OCI-LY7 (cell line): ENCODE measurements around the gene FBXW12. TPM values are rescaled to one million over a fixed set of nuclear protein-coding genes. Genes with fewer than 3 reads are reported as not detected.

Experiments used
- BruUV-seq: library from RNA; stranded (reverse); fragments of 400-500 nt; replicated peaks from 2 replicates; lab custom pipeline; 2021; lab: Mats Ljungman, UMichigan
- CTCF ChIA-PET: fragments of 300-600 bp; sonication (Branson Sonifier 250); formaldehyde crosslinking; loops from one replicate; lab custom pipeline; 2022; ENCODE audit warnings: antibody characterized with exemption; ENCODE audit not compliant: unreplicated experiment; lab: Charles Lee
- POLR2A ChIA-PET: fragments of 300-600 bp; sonication (Branson Sonifier 250); formaldehyde crosslinking; loops from one replicate; lab custom pipeline; 2022; ENCODE audit warnings: antibody characterized with exemption; lab: Charles Lee
- DNase-seq: peaks from one replicate; pipeline ENCODE4 v3.0.0-alpha.2; 2015; ENCODE audit warnings: low spot score
- H2AFZ ChIP-seq: fragments of 200-600 bp; sonication (generic), shearing (Covaris generic); 2 replicates; pipeline ENCODE4 v1.6.1; 2014; ENCODE audit warnings: mild to moderate bottlenecking, antibody characterized with exemption, low read length, moderate library complexity
- H3K27ac ChIP-seq: fragments of 200-600 bp; sonication (generic); 2 replicates; pipeline ENCODE4 v1.5.1; 2014; ENCODE audit warnings: mixed run types, low read depth, mild to moderate bottlenecking, moderate library complexity, low read length, inconsistent platforms; ENCODE audit not compliant: poor library complexity, severe bottlenecking
- H3K36me3 ChIP-seq: fragments of 200-600 bp; sonication (generic); 2 replicates; pipeline ENCODE4 v1.6.1; 2014; ENCODE audit warnings: mild to moderate bottlenecking, antibody characterized with exemption, low read length, moderate library complexity, mixed read lengths; ENCODE audit not compliant: insufficient read depth
- H3K4me1 ChIP-seq: fragments of 200-600 bp; sonication (generic); 2 replicates; pipeline ENCODE4 v1.5.1; 2014; ENCODE audit warnings: mild to moderate bottlenecking, low read length; ENCODE audit not compliant: insufficient read depth, poor library complexity, severe bottlenecking
- H3K4me2 ChIP-seq: fragments of 200-600 bp; sonication (generic); 2 replicates; pipeline ENCODE4 v1.6.1; 2014; ENCODE audit warnings: mild to moderate bottlenecking, low read length
- H3K4me3 ChIP-seq: fragments of 200-600 bp; sonication (generic); 2 replicates; pipeline ENCODE4 v1.5.1; 2014; ENCODE audit warnings: mild to moderate bottlenecking, low read depth, low read length; ENCODE audit not compliant: poor library complexity, severe bottlenecking
- H3K79me2 ChIP-seq: fragments of 200-600 bp; sonication (generic); 2 replicates; pipeline ENCODE4 v1.6.1; 2016; ENCODE audit warnings: low read depth, mild to moderate bottlenecking, low read length, moderate library complexity, mixed read lengths; ENCODE audit not compliant: insufficient read depth
- H3K9me2 ChIP-seq: fragments of 200-600 bp; sonication (generic); 2 replicates; pipeline ENCODE4 v1.6.1; 2016; ENCODE audit warnings: mild to moderate bottlenecking, low read length, mixed read lengths; ENCODE audit not compliant: insufficient read depth
- H3K9me3 ChIP-seq: fragments of 200-600 bp; sonication (generic); 2 replicates; pipeline ENCODE4 v1.6.1; 2014; ENCODE audit warnings: mild to moderate bottlenecking, mixed run types, low read length, mixed read lengths
- H4K20me1 ChIP-seq: fragments of 200-600 bp; sonication (generic); 2 replicates; pipeline ENCODE4 v1.6.1; 2014; ENCODE audit warnings: mild to moderate bottlenecking, antibody characterized with exemption, low read length, moderate library complexity, mixed read lengths; ENCODE audit not compliant: insufficient read depth
- EZH2phosphoT487 ChIP-seq: fragments of 200-600 bp; sonication (generic); IDR thresholded peaks from 2 replicates; pipeline ENCODE4 v1.6.1; 2018; ENCODE audit warnings: low read depth, borderline replicate concordance, mild to moderate bottlenecking, mixed run types, antibody characterized with exemption, low read length, moderate library complexity, mixed read lengths
- intact Hi-C: fragments of 100-400 bp; cut with micrococcal nuclease; formaldehyde crosslinking; loops from one replicate; pipeline ENCODE4 v1.10.0; 2022; ENCODE audit not compliant: unreplicated experiment
- total RNA-seq, 2 experiments: library from RNA; depleted of rRNA in 1 of 2; stranded (reverse); fragments of >200 nt in 1 of 2; shearing (Covaris generic) in 1 of 2; gene quantifications; 2 replicates each; pipeline ENCODE4 v1.2.3, GENCODE V29; 2014 to 2022
- TF ChIP-seq, protein P1 (sequence below): fragments of 200-600 bp; sonication (generic); conservative IDR thresholded peaks from 2 replicates; pipeline ENCODE4 v1.5.1; 2014; ENCODE audit warnings: mild to moderate bottlenecking, antibody characterized with exemption, low read length, moderate library complexity, mixed read lengths

The FBXW12 gene
- total RNA-seq, 2 experiments from 2014 or later = 0.44 to 0.50 TPM

- intact Hi-C loops = loop anchor here (1.0 to 10.0 kb wide), 6 partner anchors 35 to 242 kb away; partner anchors contain the start of gene NME6
- POLR2A ChIA-PET = interaction anchor here (0.6 to 1.5 kb wide), 8 partner anchors 10 to 246 kb away, joined by 3 to 6 read pairs (median 3); partner anchors contain the start of gene ATRIP
- Histone ChIP-seq H3K79me2 (peaks cover 20% of the 10 kb centered on the region), H4K20me1 (peaks cover 7% of the 10 kb centered on the region; the same call in 1 of the 2 replicates), H3K4me1 (peaks cover 40% of the 10 kb centered on the region), H3K9me3 (no peaks in the 10 kb centered on the region), H3K4me2 (peak overlapping the region; percentile 74), H2AFZ (no peak overlapping the region; the same call in 1 of the 2 replicates), H3K27ac (peak overlapping the region; percentile 41), H3K4me3 (no peak overlapping the region), H3K9me2 (no peaks in the 10 kb centered on the region), H3K36me3 (peaks cover 42% of the 10 kb centered on the region; the same call in 1 of the 2 replicates)
- BruUV-seq = no TSS peak
- TF ChIP-seq, protein P1, sequence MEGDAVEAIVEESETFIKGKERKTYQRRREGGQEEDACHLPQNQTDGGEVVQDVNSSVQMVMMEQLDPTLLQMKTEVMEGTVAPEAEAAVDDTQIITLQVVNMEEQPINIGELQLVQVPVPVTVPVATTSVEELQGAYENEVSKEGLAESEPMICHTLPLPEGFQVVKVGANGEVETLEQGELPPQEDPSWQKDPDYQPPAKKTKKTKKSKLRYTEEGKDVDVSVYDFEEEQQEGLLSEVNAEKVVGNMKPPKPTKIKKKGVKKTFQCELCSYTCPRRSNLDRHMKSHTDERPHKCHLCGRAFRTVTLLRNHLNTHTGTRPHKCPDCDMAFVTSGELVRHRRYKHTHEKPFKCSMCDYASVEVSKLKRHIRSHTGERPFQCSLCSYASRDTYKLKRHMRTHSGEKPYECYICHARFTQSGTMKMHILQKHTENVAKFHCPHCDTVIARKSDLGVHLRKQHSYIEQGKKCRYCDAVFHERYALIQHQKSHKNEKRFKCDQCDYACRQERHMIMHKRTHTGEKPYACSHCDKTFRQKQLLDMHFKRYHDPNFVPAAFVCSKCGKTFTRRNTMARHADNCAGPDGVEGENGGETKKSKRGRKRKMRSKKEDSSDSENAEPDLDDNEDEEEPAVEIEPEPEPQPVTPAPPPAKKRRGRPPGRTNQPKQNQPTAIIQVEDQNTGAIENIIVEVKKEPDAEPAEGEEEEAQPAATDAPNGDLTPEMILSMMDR = peak; percentile 100
- TF ChIP-seq EZH2phosphoT487 = no peak
- peak; percentile 88 for DNase-seq
- CTCF ChIA-PET = interaction anchor here (0.5 to 1.9 kb wide), 37 partner anchors 10 to 915 kb away, joined by 3 to 31 read pairs (median 3); partner anchors contain the start of genes ATRIP, CELSR3, PFKFB4 and ZNF589
Measured at GRCh38 chr3:48435774-48436476, 63.9 kb downstream of the FBXW12 start.

DNA sequence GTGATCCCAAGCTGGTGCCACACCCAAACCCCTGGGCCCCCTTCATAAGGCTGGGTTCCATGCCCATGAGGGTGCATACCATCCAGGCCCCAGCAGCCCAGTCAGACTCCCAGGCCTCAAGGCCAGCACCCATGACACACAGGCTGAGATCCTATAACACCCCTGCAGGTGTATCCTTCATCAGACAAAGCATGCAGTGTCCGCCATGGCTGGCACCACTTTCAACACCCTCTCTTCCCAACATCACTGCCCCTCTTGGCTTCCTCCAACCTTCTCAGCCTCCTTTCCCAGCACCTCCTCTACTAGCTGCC, 64.4 kb downstream of the FBXW12 start:
- Histone ChIP-seq H3K4me3 (no peak overlapping the region), H4K20me1 (peaks cover 9% of the 10 kb centered on the region), H3K9me3 (no peaks in the 10 kb centered on the region), H3K36me3 (peaks cover 41% of the 10 kb centered on the region), H2AFZ (no peak overlapping the region; the same call in 1 of the 2 replicates), H3K79me2 (peaks cover 25% of the 10 kb centered on the region), H3K9me2 (no peaks in the 10 kb centered on the region), H3K4me2 (peak overlapping the region; percentile 74), H3K4me1 (peaks cover 43% of the 10 kb centered on the region), H3K27ac (peak overlapping the region; percentile 41)
- ChIA-PET POLR2A (interaction anchor here (0.6 to 1.5 kb wide), 6 partner anchors 9 to 246 kb away, joined by 3 to 6 read pairs (median 3); partner anchors contain the start of gene ATRIP), CTCF (interaction anchor here (0.5 to 1.9 kb wide), 36 partner anchors 10 to 915 kb away, joined by 3 to 31 read pairs (median 3); partner anchors contain the start of genes ATRIP, CELSR3, PFKFB4 and ZNF589)
- intact Hi-C loops = loop anchor here (1.0 to 10.0 kb wide), 6 partner anchors 35 to 242 kb away; partner anchors contain the start of gene NME6
- BruUV-seq = no TSS peak
- TF ChIP-seq, protein P1 = no peak
- TF ChIP-seq EZH2phosphoT487 = no peak
- DNase-seq = peak; percentile 26
